ENCODE results near the gene AIG1. TPM values are rescaled to one million over a fixed set of nuclear protein-coding genes. Genes with fewer than 3 reads are reported as not detected.

AIG1 gene
- total and polyA plus RNA-seq, 12 donors: 21.0 to 55.7 (median 47.2) TPM

- Histone ChIP-seq H3K27ac (no peak overlapping the region), H3K4me3 (no peak overlapping the region), H3K9me3 (replicated peaks in 1 of 3) (no peaks in the 10 kb centered on the region), H3K4me1 (replicated peaks in 1 of 2) (no peaks in the 10 kb centered on the region), H3K27me3 (no peaks in the 10 kb centered on the region), H3K36me3 (replicated peaks in 1 of 2) (no peaks in the 10 kb centered on the region)
- no peak for DNase-seq
- TF ChIP-seq CTCF (IDR thresholded peaks at IDR 0.05) (no peak), POLR2A (IDR thresholded peaks at IDR 0.05) (no peak)
- intact Hi-C loops (cut with DNase I): no loop called here
Observed at GRCh38 chr6:143346004-143346403, 285.3 kb downstream of the AIG1 start.

- TF ChIP-seq CTCF (IDR thresholded peaks at IDR 0.05) (no peak), POLR2A (IDR thresholded peaks at IDR 0.05) (no peak)
- Histone ChIP-seq H3K27ac (no peak overlapping the region), H3K9me3 (replicated peaks in 1 of 3) (no peaks in the 10 kb centered on the region), H3K4me3 (no peak overlapping the region), H3K36me3 (replicated peaks in 1 of 2) (no peaks in the 10 kb centered on the region), H3K27me3 (no peaks in the 10 kb centered on the region), H3K4me1 (replicated peaks in 1 of 2) (no peaks in the 10 kb centered on the region)
- no peak for DNase-seq
- intact Hi-C loops (cut with DNase I): no loop called here
- WGBS, 4 donors: 63 to 77% (median 66%) methylated on average over 1 of the region's 1 CpG
Observed at GRCh38 chr6:143348531-143348930, 287.8 kb downstream of the AIG1 start.

- no peaks in the 10 kb centered on the region for H3K36me3 ChIP-seq (replicated peaks in 1 of 2)
- DNase-seq: no peak
- intact Hi-C loops (cut with DNase I): no loop called here
- TF ChIP-seq CTCF (IDR thresholded peaks at IDR 0.05): no peak
- TF ChIP-seq POLR2A (IDR thresholded peaks at IDR 0.05): no peak
- 83 to 92% (median 90%) methylated on average over 1 of the region's 1 CpG for WGBS, 4 donors
- no peak overlapping the region for H3K27ac ChIP-seq
- H3K4me3 ChIP-seq: no peak overlapping the region
- H3K9me3 ChIP-seq (replicated peaks in 1 of 3): no peaks in the 10 kb centered on the region
- H3K4me1 ChIP-seq (replicated peaks in 1 of 2): no peaks in the 10 kb centered on the region
- no peaks in the 10 kb centered on the region for H3K27me3 ChIP-seq
Observed at GRCh38 chr6:143349530-143349929, 288.8 kb downstream of the AIG1 start.

GRCh38 chr6:143356101-143356880 is 295.6 kb downstream of the AIG1 start:
- H3K27ac ChIP-seq: no peak overlapping the region
- 53 to 80% (median 63%) methylated on average over 3 of the region's 3 CpGs for WGBS, 4 donors
- intact Hi-C loops (cut with DNase I): no loop called here
- TF ChIP-seq POLR2A (IDR thresholded peaks at IDR 0.05) (no peak), CTCF (IDR thresholded peaks at IDR 0.05) (no peak)
- no peaks in the 10 kb centered on the region for H3K9me3 ChIP-seq (replicated peaks in 1 of 3)
- no peak overlapping the region for H3K4me3 ChIP-seq
- DNase-seq: no peak
- no peaks in the 10 kb centered on the region for H3K4me1 ChIP-seq (replicated peaks in 1 of 2)
- H3K36me3 ChIP-seq (replicated peaks in 1 of 2): no peaks in the 10 kb centered on the region
- H3K27me3 ChIP-seq: no peaks in the 10 kb centered on the region

All from adrenal gland (tissue), 12 donors.